ENCODE data around the gene CEP162.
"Not testable (repeated sequence)": the region's sequence is repeated elsewhere in the genome, so short reads cannot be mapped to it uniquely, and the experiment has no call there.

The CEP162 gene

GRCh38 chr6:84227434-84228197 is at the start of gene CEP162:
CEP162 (minus strand) TSS chr6:84227643; CDS start chr6:84226393, 1,250 bp downstream.
- DNase-seq (ENCODE audit: low read depth in 2 of 2): peak; percentile 78 to 82

DNA sequence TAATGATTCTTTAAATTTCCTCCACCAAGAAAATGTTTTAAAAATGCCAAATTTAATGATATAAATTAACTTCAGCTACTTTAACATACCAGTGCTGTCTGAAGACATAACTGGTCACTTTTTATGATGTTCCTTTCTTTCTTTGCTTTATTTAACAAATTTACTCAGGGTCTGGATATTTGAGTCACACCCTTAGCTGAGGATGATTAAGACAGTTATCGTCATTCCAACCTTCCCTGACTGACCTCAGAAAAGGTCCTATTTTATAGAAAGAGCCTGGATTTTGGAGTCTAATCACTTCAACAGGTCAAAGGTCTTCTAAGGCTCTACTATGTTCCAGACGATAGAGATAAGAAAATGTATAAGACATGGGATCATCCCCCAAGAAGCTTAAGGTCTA is 47.4 kb upstream of the CEP162 start:
- DNase-seq (ENCODE audit: low read depth in 2 of 2): no peak

- DNase-seq (ENCODE audit: low read depth in 2 of 2): no peak
These were observed 45.8 kb upstream of the CEP162 start for GRCh38 chr6:84273048-84273809.

- DNase-seq (ENCODE audit: low read depth in 2 of 2): no peak
These were observed 44.9 kb upstream of the CEP162 start for GRCh38 chr6:84272298-84272697.

GRCh38 chr6:84271061-84271716 is 43.7 kb upstream of the CEP162 start:
- no peak for DNase-seq (ENCODE audit: low read depth in 2 of 2)

DNA sequence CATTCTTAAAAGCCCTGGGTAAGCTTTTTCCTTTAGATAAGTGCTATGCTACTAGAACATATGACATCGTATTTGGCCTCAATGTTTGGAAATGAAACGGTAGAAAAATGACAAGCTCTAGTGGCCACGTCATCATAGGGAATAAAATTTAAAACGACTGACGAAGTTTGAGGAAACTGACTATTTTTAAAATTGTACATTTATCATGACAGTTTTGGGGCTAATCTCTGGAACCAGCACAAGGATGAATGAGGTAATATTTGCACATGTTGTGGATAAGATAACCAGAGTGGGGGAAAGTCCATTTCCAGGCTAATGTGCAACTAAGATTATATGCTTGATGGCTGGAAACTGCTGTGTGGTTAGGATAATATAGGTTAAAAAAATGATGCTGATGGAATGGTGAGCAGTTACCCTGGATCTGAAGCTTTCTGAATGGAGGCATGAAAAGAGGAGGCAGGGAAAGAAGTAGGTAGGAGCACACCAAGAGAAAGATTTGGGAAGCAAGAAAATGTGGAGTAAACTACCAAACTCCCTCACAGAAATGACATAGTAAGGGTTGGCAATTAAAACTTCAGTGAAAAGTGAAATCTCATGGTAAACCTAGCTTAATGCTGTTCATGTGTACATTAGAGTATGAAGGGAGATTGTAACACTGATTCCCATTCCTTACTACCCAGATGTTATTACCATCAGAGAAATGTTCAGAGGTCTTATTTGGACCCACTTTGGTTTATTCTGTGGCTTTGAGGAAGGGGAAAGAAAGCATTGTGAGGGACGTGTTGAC is 42.7 kb upstream of the CEP162 start:
- DNase-seq (ENCODE audit: low read depth in 2 of 2): no peak

- DNase-seq (ENCODE audit: low read depth in 2 of 2): no peak
These were observed 41.3 kb upstream of the CEP162 start for GRCh38 chr6:84268781-84269180.

DNA sequence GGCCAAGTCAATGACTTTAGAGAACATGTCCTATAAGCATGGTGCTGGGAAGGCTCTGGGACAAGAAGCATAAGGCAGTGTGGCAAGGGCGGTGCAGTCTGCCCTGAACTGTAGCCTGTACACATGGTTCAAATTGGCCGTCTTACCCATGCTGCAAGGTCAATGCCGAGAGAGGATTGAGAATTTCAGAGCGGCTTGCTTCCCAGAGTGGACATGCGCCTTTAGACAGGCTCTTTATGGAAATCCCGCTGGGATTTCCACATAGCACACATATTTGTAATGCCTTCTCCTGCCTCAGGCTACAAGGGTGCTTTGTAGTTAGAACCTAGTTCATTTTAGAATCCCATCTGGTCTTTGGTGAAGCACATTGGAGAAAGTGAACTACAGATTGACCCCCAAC is 36.1 kb upstream of the CEP162 start:
- DNase-seq (ENCODE audit: low read depth in 2 of 2): no peak

DNA sequence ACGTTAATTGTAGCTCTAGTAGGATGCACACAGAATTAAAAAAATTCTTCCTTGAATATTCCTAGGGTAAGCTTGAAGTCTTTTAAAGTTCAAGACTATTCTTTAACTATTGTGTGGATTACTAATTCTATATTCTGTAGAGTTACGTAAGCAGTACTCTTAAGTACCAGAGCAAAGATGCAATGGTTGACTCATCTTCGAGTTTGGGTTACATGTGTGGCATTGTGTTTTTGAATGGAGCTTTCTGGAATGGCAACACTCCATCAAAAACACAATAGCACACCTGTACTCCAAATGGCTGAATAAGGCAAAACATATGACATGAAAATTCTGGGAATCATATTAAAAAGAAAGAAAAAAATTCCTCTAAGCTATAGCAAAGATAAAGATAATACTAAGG is 33.5 kb upstream of the CEP162 start:
- no peak for DNase-seq (ENCODE audit: low read depth in 2 of 2)

- DNase-seq (ENCODE audit: low read depth in 2 of 2): no peak
These were observed 32.8 kb upstream of the CEP162 start for GRCh38 chr6:84260196-84260595.

DNA sequence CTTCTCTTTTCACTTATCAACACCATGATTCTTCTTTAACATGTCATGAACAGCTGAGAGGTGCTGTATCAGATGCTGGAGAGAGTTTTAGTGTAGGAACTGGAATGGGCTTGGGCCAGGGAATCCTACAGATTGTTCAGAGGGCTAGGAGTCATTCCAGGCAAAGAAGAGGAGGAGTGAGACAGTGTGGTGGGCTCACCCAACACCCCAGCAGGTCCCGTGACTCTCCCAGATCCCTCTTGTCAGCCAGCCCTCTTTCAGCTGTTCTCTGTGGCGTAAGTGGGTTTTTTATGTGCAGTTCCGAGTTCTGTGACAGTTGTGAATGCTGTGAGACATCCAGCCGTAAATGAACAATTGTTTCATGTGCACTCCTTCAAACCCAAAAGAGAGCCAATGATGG is 31.4 kb upstream of the CEP162 start:
- DNase-seq (ENCODE audit: low read depth in 2 of 2): no peak

GRCh38 chr6:84258268-84258667 is 30.8 kb upstream of the CEP162 start:
- no peak for DNase-seq (ENCODE audit: low read depth in 2 of 2)

- DNase-seq (ENCODE audit: low read depth in 2 of 2): no peak
These were observed 28.2 kb upstream of the CEP162 start for GRCh38 chr6:84255641-84256040.

- DNase-seq (ENCODE audit: low read depth in 2 of 2): no peak
These were observed 25.9 kb upstream of the CEP162 start for GRCh38 chr6:84253380-84253779.

- DNase-seq (ENCODE audit: low read depth in 2 of 2): no peak
These were observed 24.6 kb upstream of the CEP162 start for GRCh38 chr6:84251891-84252539.

GRCh38 chr6:84249724-84250123 is 22.3 kb upstream of the CEP162 start:
- DNase-seq (ENCODE audit: low read depth in 2 of 2): no peak

DNA sequence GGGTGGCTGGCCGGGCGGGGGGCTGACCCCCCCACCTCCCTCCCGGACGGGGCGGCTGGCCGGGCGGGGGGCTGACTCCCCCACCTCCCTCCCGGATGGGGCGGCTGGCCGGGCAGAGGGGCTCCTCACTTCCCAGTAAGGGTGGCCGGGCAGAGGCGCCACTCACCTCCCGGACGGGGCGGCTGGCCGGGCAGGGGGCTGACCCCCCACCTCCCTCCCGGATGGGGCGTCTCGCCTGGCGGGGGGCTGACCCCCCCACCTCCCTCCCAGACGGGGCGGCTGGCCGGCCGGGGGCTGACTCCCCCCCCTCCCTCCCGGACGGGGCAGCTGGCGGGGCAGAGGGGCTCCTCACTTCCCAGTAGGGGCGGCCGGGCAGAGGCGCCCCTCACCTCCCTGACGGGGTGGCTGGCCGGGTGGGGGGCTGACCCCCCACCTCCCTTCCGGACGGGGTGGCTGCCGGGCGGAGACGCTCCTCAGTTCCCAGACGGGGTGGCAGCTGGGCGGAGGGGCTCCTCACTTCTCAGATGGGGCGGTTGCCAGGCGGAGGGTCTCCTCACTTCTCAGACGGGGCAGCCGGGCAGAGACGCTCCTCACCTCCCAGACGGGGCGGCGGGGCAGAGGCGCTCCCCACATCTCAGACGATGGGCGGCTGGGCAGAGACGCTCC is 17.1 kb upstream of the CEP162 start:
- DNase-seq (ENCODE audit: low read depth in 2 of 2): not testable (repeated sequence)

DNA sequence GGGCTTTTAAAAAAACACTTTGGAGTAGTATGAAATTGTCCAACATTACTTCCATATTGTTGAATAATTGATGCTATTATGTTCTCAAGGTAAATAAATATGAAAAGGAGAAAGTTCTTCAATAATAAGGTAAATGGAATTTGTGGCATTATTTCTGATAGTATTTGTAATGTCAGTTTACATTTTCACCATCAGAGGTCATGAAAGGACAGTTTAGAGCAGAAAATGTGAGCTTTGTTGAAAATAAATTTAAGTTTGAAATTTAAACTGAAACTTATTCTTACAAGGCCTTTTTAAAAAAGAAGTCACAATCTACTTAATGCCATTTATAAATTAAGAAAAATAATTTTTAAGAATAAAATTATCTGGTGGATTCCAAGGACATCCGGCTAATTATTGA is 15.8 kb upstream of the CEP162 start:
- no peak for DNase-seq (ENCODE audit: low read depth in 2 of 2)

GRCh38 chr6:84242265-84242664 is 14.8 kb upstream of the CEP162 start:
- no peak for DNase-seq (ENCODE audit: low read depth in 2 of 2)

DNA sequence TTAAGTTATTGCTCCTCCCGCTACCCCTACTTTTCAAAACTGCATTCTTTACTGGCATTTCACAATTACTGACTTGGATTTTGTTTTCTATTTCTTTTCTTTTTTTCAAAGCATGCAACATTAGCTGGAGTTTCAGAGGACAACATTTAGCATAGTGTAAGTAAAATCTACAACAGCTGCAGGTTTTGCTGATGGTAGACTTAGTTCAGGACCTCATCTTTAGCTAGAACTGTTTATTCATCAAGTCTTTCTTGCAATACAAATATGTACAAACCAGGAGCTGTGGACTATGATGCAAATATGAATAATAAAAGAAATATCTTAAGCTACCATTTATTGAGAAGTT is 728 bp upstream of the CEP162 start:
- no peak for DNase-seq (ENCODE audit: low read depth in 2 of 2)

- no peak for DNase-seq (ENCODE audit: low read depth in 2 of 2)
These were observed 404 bp downstream of the CEP162 start for GRCh38 chr6:84227044-84227433.
